Activated T-cell treated with anti-CD3 and anti-CD28 coated beads, Interleukin-2, amount 50 U/mL, for 72 hours (primary cell): ENCODE results near the gene KIF1B. TPM values are rescaled to one million over a fixed set of nuclear protein-coding genes. Genes with fewer than 3 reads are reported as not detected.
"Not testable (repeated sequence)": the region's sequence is repeated elsewhere in the genome, so short reads cannot be mapped to it uniquely, and the experiment has no call there.

Experiments used
- ATAC-seq, 2 donors: fragments of 150-1000 bp; cut with Tn5 transposase; replicated peaks in 1 of 2; 2 replicates each; pipeline ENCODE4 v1.10.0; 2021; ENCODE audit warnings: moderate library complexity in 2 of 2, mild to moderate bottlenecking in 1 of 2
- DNase-seq, 2 donors: peaks; one replicate each; pipeline ENCODE4 v3.0.0; 2021 to 2022; ENCODE audit warnings: mixed read lengths in 1 of 2
- H3K27ac Mint-ChIP-seq: one replicate; pipeline ENCODE4 v1.8.0; 2022; ENCODE audit warnings: mild to moderate bottlenecking, moderate library complexity, mixed read lengths
- H3K27me3 Mint-ChIP-seq: one replicate; pipeline ENCODE4 v1.8.0; 2022; ENCODE audit warnings: low read depth, mixed read lengths
- H3K36me3 Mint-ChIP-seq, 2 donors: one replicate each; pipeline ENCODE4 v1.8.0; 2022; ENCODE audit warnings: mixed read lengths in 2 of 2, mild to moderate bottlenecking in 1 of 2; ENCODE audit not compliant: insufficient read depth in 2 of 2
- H3K4me1 Mint-ChIP-seq: one replicate; pipeline ENCODE4 v1.8.0; 2022; ENCODE audit warnings: low read depth, mixed read lengths
- H3K4me3 Mint-ChIP-seq, 2 donors: one replicate each; pipeline ENCODE4 v1.8.0; 2022; ENCODE audit warnings: mild to moderate bottlenecking in 2 of 2, mixed read lengths in 2 of 2, moderate library complexity in 2 of 2
- H3K9me3 Mint-ChIP-seq, 2 donors: one replicate each; pipeline ENCODE4 v1.8.0; 2022; ENCODE audit warnings: mixed read lengths in 2 of 2
- total RNA-seq, 2 donors: library from RNA; stranded (reverse); gene quantifications; one replicate each; pipeline ENCODE4 v1.2.3, GENCODE V29; 2022

KIF1B gene
- total RNA-seq, 2 donors from 2014 or later: 12.5 to 16.6 TPM

GRCh38 chr1:10181154-10181553 lies 29.2 kb upstream of the KIF1B start:
- Mint-ChIP-seq H3K27ac (no peak overlapping the region), H3K36me3 (peaks cover 0 to 10% of the 10 kb centered on the region in 2 donors), H3K9me3 (no peaks in the 10 kb centered on the region)

DNA sequence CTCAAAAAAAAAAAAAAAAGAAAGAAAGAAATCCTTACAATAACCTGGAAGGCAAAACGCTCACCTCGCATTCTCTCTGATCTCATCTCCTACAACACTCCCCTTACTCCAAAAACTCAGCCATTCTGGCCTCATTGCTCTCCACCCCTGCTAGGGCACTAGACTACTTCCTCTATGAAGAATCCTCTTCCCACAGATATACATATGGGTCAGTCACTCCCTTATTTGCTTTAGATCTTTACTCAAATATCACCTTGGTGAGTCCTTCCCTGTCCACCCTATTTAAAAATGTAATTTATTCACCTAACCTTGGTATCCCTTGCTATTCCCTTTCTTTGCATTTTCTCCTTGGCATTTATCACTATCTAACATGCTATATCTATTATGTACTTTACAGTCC lies 24.6 kb upstream of the KIF1B start:
- Mint-ChIP-seq H3K36me3 (peaks cover 0 to 3% of the 10 kb centered on the region in 2 donors), H3K27me3 (no peaks in the 10 kb centered on the region), H3K4me3 (no peak overlapping the region), H3K4me1 (no peaks in the 10 kb centered on the region), H3K27ac (no peak overlapping the region), H3K9me3 (no peaks in the 10 kb centered on the region)
- DNase-seq: no peak
- ATAC-seq: no peak

More at GRCh38 chr1:10181154-10181553, 29.2 kb upstream of the KIF1B start:
- Mint-ChIP-seq H3K4me1 (no peaks in the 10 kb centered on the region), H3K4me3 (no peak overlapping the region), H3K27me3 (no peaks in the 10 kb centered on the region)
- ATAC-seq (no peak), DNase-seq (no peak)

GRCh38 chr1:10186331-10187025 lies 23.9 kb upstream of the KIF1B start:
- Mint-ChIP-seq H3K27ac (no peak overlapping the region), H3K27me3 (no peaks in the 10 kb centered on the region), H3K4me3 (no peak overlapping the region), H3K4me1 (no peaks in the 10 kb centered on the region), H3K36me3 (no peaks in the 10 kb centered on the region), H3K9me3 (no peaks in the 10 kb centered on the region)
- DNase-seq: no peak
- peak; percentile 32 to 62 for ATAC-seq

GRCh38 chr1:10187026-10187334 lies 23.4 kb upstream of the KIF1B start:
- H3K9me3 Mint-ChIP-seq: no peaks in the 10 kb centered on the region
- DNase-seq: no peak
- no peaks in the 10 kb centered on the region for H3K27me3 Mint-ChIP-seq
- H3K4me1 Mint-ChIP-seq: no peaks in the 10 kb centered on the region
- no peak overlapping the region for H3K27ac Mint-ChIP-seq
- ATAC-seq: peak; percentile 28 to 46
- no peaks in the 10 kb centered on the region for H3K36me3 Mint-ChIP-seq
- no peak overlapping the region for H3K4me3 Mint-ChIP-seq

DNA sequence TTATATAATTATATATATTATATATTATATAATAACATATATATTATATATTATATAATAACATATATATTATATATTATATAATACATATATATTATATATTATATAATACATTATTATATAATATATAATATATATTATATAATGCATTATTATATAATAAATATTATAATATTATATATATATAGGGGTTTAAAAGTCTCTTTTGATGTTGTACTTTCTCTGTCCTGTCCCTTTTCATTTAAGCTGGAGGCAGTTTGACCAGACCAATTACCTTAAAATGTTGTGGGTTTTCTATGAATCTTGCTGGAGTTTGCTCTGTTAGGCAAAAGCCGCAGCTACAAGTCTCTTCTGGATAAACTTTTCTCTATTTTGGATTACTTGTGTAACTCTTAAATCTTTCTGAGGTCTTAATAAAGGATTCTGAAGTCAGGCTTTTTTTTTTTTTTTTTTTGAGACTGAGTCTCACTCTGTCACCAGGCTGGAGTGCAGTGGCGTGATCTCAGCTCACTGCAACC lies 22.2 kb upstream of the KIF1B start:
- Mint-ChIP-seq H3K27ac (no peak overlapping the region), H3K9me3 (no peaks in the 10 kb centered on the region), H3K27me3 (peaks cover 1% of the 10 kb centered on the region), H3K4me1 (no peaks in the 10 kb centered on the region), H3K4me3 (no peak overlapping the region), H3K36me3 (no peaks in the 10 kb centered on the region)
- ATAC-seq: peak in 1 of 2 donors; percentile 15
- DNase-seq: no peak

DNA sequence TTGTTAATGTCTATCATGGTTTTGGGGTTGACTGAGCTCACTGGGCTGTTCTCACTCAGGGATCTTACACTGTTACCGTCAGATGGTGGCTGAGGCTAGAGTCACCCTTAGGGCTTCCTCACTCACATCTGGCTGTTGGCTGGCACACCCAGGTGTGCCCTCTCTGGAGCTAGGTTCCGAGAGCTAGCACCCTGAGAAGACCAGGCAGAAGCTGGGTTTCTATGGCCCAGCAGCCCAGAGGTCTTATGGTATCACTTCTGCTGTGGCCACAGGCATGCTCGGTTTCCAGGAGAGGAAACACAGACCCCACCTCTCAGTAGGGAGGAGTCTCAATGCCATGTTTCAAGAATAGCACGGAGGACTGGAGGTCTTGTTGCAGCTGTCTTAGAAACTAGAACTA lies 20.7 kb upstream of the KIF1B start:
- DNase-seq (no peak), ATAC-seq (peak in 1 of 2 donors; percentile 57)
- no peaks in the 10 kb centered on the region for H3K9me3 Mint-ChIP-seq
- no peaks in the 10 kb centered on the region for H3K36me3 Mint-ChIP-seq
- no peak overlapping the region for H3K4me3 Mint-ChIP-seq
- no peak overlapping the region for H3K27ac Mint-ChIP-seq
- H3K4me1 Mint-ChIP-seq: no peaks in the 10 kb centered on the region
- H3K27me3 Mint-ChIP-seq: peaks cover 14% of the 10 kb centered on the region

DNA sequence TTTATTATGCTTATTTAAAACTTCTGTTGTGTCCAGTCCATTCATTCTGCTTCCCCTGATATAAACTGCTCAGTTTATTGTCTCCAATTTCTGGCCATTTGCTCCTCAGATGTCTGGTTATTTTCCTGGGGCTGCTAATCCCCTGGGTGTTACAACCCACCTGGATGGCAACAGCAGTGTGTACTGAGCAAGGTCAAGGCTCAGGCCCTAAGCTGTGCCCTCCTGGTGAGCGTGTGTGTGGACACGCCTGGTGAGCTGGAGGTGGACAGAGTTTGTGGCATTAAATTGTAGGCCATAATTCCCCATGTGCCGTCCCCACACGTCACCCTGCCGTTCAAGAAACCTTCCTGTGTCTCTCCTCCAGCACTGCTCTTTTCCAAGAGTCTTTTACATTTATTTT lies 18.1 kb upstream of the KIF1B start:
- H3K27me3 Mint-ChIP-seq: peaks cover 14% of the 10 kb centered on the region
- DNase-seq: no peak
- H3K4me1 Mint-ChIP-seq: no peaks in the 10 kb centered on the region
- H3K27ac Mint-ChIP-seq: no peak overlapping the region
- H3K36me3 Mint-ChIP-seq: no peaks in the 10 kb centered on the region
- no peaks in the 10 kb centered on the region for H3K9me3 Mint-ChIP-seq
- ATAC-seq: no peak
- H3K4me3 Mint-ChIP-seq: no peak overlapping the region

- no peak for DNase-seq
- H3K9me3 Mint-ChIP-seq: no peaks in the 10 kb centered on the region
- no peak overlapping the region for H3K4me3 Mint-ChIP-seq
- no peaks in the 10 kb centered on the region for H3K36me3 Mint-ChIP-seq
- no peak overlapping the region for H3K27ac Mint-ChIP-seq
- no peaks in the 10 kb centered on the region for H3K4me1 Mint-ChIP-seq
- peaks cover 14% of the 10 kb centered on the region for H3K27me3 Mint-ChIP-seq
- ATAC-seq: no peak
These were observed 17.1 kb upstream of the KIF1B start for GRCh38 chr1:10193288-10193687.

DNA sequence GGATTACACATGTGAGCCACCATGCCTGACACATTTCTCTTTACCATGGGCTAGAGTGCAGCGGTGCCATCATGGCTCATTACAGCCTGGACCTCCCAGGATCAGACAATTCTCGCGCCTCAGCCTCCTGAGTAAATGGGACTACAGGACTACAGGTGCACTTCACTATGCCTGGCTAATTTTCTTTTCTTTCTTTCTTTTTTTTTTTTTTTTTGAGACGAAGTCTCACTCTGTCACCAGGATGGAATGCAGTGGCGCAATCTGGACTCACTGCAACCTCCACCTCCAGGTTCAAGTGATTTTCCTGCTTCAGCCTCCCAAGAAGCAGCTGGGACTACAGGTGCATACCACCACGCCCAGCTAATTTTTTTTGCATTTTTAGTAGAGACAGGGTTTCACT lies 14.8 kb upstream of the KIF1B start:
- DNase-seq (no peak), ATAC-seq (no peak)
- H3K27me3 Mint-ChIP-seq: peaks cover 14% of the 10 kb centered on the region
- H3K36me3 Mint-ChIP-seq: no peaks in the 10 kb centered on the region
- no peak overlapping the region for H3K27ac Mint-ChIP-seq
- H3K4me3 Mint-ChIP-seq: no peak overlapping the region
- no peaks in the 10 kb centered on the region for H3K4me1 Mint-ChIP-seq
- no peaks in the 10 kb centered on the region for H3K9me3 Mint-ChIP-seq

DNA sequence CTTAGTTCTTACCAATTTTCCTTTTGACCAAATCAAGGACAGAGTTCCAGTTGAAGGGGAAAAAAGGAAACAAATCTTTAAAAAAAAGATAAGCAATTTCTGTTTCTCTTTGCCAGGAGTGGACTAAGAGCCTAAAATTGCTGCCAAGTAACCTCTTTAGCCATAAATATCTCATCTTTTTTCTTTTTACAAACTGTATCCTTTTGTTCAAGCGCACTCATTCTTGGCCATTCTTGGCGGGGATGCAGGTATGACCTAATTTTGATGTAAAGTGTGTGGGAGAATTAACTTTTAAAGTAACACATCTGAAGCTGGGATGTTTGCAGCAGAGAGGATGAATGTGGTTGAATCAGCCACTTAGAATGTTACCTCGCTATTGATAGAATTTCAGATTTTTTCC lies 13.4 kb upstream of the KIF1B start:
- ATAC-seq: no peak
- H3K27ac Mint-ChIP-seq: no peak overlapping the region
- H3K4me3 Mint-ChIP-seq: no peak overlapping the region
- no peaks in the 10 kb centered on the region for H3K9me3 Mint-ChIP-seq
- H3K27me3 Mint-ChIP-seq: peaks cover 14% of the 10 kb centered on the region
- H3K36me3 Mint-ChIP-seq: no peaks in the 10 kb centered on the region
- no peak for DNase-seq
- H3K4me1 Mint-ChIP-seq: no peaks in the 10 kb centered on the region

DNA sequence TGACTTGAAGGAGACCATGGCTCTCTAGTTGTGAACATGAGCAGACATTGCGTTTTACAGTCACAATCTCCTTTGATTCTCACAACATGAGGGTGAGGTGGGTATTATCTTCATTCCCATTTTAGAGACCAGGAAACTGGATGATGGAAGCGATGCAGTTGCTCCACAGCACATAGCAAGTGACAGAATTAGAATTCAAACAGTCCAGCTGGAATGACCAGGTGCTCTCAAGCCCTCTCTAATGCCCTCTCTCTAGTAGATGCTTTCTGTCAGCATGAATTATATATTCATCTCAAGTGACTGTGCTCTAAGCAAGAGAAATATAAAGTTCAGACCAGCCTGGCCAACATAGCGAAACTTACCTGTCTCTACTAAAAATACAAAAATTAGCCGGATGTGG lies 9.8 kb upstream of the KIF1B start:
- ATAC-seq (no peak), DNase-seq (no peak)
- Mint-ChIP-seq H3K9me3 (no peaks in the 10 kb centered on the region), H3K27ac (no peak overlapping the region), H3K27me3 (no peaks in the 10 kb centered on the region), H3K4me1 (no peaks in the 10 kb centered on the region), H3K36me3 (no peaks in the 10 kb centered on the region), H3K4me3 (no peak overlapping the region)

GRCh38 chr1:10204003-10204642 lies 6.2 kb upstream of the KIF1B start:
- Mint-ChIP-seq H3K27ac (no peak overlapping the region), H3K36me3 (no peaks in the 10 kb centered on the region)
- no peak for ATAC-seq

GRCh38 chr1:10205206-10205605 lies 5.2 kb upstream of the KIF1B start:
- H3K27ac Mint-ChIP-seq, H3K4me1 Mint-ChIP-seq, DNase-seq, H3K27me3 Mint-ChIP-seq, H3K36me3 Mint-ChIP-seq, ATAC-seq, H3K4me3 Mint-ChIP-seq, H3K9me3 Mint-ChIP-seq: not testable (repeated sequence)

More at GRCh38 chr1:10204003-10204642, 6.2 kb upstream of the KIF1B start:
- no peak for DNase-seq
- peaks cover 6% of the 10 kb centered on the region for H3K27me3 Mint-ChIP-seq
- no peak overlapping the region for H3K4me3 Mint-ChIP-seq
- peaks cover under 1% of the 10 kb centered on the region for H3K4me1 Mint-ChIP-seq
- H3K9me3 Mint-ChIP-seq: no peaks in the 10 kb centered on the region

DNA sequence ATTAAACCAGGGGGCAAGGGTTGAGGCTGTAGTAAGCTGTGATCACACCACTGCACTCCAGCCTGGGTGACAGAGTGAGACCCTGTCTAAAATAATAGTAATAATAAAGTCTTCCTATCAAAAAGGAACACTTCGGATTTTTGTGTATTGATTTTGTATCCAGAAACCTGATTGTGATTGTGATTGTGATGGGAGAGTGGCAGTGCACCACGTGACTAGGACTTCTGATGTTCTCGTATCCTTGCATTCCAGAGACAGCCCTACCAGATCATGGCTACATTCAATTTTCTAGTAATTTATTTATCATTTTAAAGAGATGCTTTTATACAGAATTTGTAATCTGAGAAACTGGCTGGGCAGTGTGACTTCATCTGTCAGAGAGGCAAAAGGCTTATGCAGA lies 2.6 kb upstream of the KIF1B start:
- H3K4me1 Mint-ChIP-seq: peaks cover 26% of the 10 kb centered on the region
- no peak overlapping the region for H3K4me3 Mint-ChIP-seq
- H3K27me3 Mint-ChIP-seq: peaks cover 9% of the 10 kb centered on the region
- no peak overlapping the region for H3K27ac Mint-ChIP-seq
- ATAC-seq: no peak
- no peak for DNase-seq
- no peaks in the 10 kb centered on the region for H3K9me3 Mint-ChIP-seq
- no peaks in the 10 kb centered on the region for H3K36me3 Mint-ChIP-seq
